Measurements from ENCODE around the gene TTC7B. TPM values are rescaled to one million over a fixed set of nuclear protein-coding genes. Genes with fewer than 3 reads are reported as not detected.

TTC7B gene
- total RNA-seq, 2 experiments from 2014 or later, result 1.2 to 1.3 TPM

- Histone ChIP-seq H3K27ac (ENCODE audit: low read depth in 1 of 2, low read length in 2 of 2) (no peak overlapping the region), H3K4me3 (ENCODE audit: low read length) (no peak overlapping the region), H3K4me1 (ENCODE audit: insufficient read depth, low read length) (no peaks in the 10 kb centered on the region), H3K36me3 (ENCODE audit: insufficient read depth, low read length) (no peaks in the 10 kb centered on the region), H3K9me3 (ENCODE audit: control insufficient read depth in 1 of 2, insufficient read depth in 1 of 2, low read length in 2 of 2) (no peaks in the 10 kb centered on the region), H3K27me3 (ENCODE audit: control insufficient read depth in 1 of 2, insufficient read depth in 2 of 2, low read length in 2 of 2) (no peaks in the 10 kb centered on the region)
- ChIA-PET POLR2A (no interaction called here), CTCF (no interaction called here)
- no peak for DNase-seq
- H3K9me3 Mint-ChIP-seq, result no peaks in the 10 kb centered on the region
- H3K4me3 Mint-ChIP-seq, result no peak overlapping the region
- intact Hi-C loops (cut with DNase I, micrococcal nuclease), result no loop called here
- H3K27me3 Mint-ChIP-seq, result no peaks in the 10 kb centered on the region
- no peaks in the 10 kb centered on the region for H3K36me3 Mint-ChIP-seq (ENCODE audit: low read depth)
- no peak overlapping the region for H3K27ac Mint-ChIP-seq
- no peak for ATAC-seq (ENCODE audit: poor library complexity)
- H3K4me1 Mint-ChIP-seq (ENCODE audit: low read depth), result no peaks in the 10 kb centered on the region
- no peak for TF ChIP-seq CTCF (IDR thresholded peaks at IDR 0.05)
Measured at GRCh38 chr14:90649083-90649482, 167.1 kb downstream of the TTC7B start.

- H3K36me3 ChIP-seq (ENCODE audit: insufficient read depth, low read length), result no peaks in the 10 kb centered on the region
- no peak overlapping the region for H3K27ac ChIP-seq (ENCODE audit: low read depth in 1 of 2, low read length in 2 of 2)
- Mint-ChIP-seq H3K4me1 (ENCODE audit: low read depth) (no peaks in the 10 kb centered on the region), H3K4me3 (no peak overlapping the region), H3K27me3 (no peaks in the 10 kb centered on the region), H3K9me3 (no peaks in the 10 kb centered on the region), H3K36me3 (ENCODE audit: low read depth) (no peaks in the 10 kb centered on the region), H3K27ac (no peak overlapping the region)
- DNase-seq, result no peak
- intact Hi-C loops (cut with DNase I, micrococcal nuclease), result no loop called here
- no peaks in the 10 kb centered on the region for H3K4me1 ChIP-seq (ENCODE audit: insufficient read depth, low read length)
- H3K9me3 ChIP-seq (ENCODE audit: control insufficient read depth in 1 of 2, insufficient read depth in 1 of 2, low read length in 2 of 2), result no peaks in the 10 kb centered on the region
- no peak for TF ChIP-seq CTCF (IDR thresholded peaks at IDR 0.05)
- H3K4me3 ChIP-seq (ENCODE audit: low read length), result no peak overlapping the region
- CTCF ChIA-PET, result no interaction called here
- no peak for ATAC-seq (ENCODE audit: poor library complexity)
- no peaks in the 10 kb centered on the region for H3K27me3 ChIP-seq (ENCODE audit: control insufficient read depth in 1 of 2, insufficient read depth in 2 of 2, low read length in 2 of 2)
- POLR2A ChIA-PET, result no interaction called here
Measured at GRCh38 chr14:90648421-90648820, 167.8 kb downstream of the TTC7B start.

- DNase-seq (no peak), ATAC-seq (ENCODE audit: poor library complexity) (no peak)
- Histone ChIP-seq H3K27ac (ENCODE audit: low read depth in 1 of 2, low read length in 2 of 2) (no peak overlapping the region), H3K4me1 (ENCODE audit: insufficient read depth, low read length) (no peaks in the 10 kb centered on the region), H3K27me3 (ENCODE audit: control insufficient read depth in 1 of 2, insufficient read depth in 2 of 2, low read length in 2 of 2) (no peaks in the 10 kb centered on the region), H3K9me3 (ENCODE audit: control insufficient read depth in 1 of 2, insufficient read depth in 1 of 2, low read length in 2 of 2) (no peaks in the 10 kb centered on the region), H3K36me3 (ENCODE audit: insufficient read depth, low read length) (no peaks in the 10 kb centered on the region), H3K4me3 (ENCODE audit: low read length) (no peak overlapping the region)
- Mint-ChIP-seq H3K27me3 (no peaks in the 10 kb centered on the region), H3K27ac (no peak overlapping the region), H3K4me1 (ENCODE audit: low read depth) (no peaks in the 10 kb centered on the region), H3K9me3 (no peaks in the 10 kb centered on the region), H3K36me3 (ENCODE audit: low read depth) (no peaks in the 10 kb centered on the region), H3K4me3 (no peak overlapping the region)
- intact Hi-C loops (cut with DNase I, micrococcal nuclease), result no loop called here
- POLR2A ChIA-PET, result no interaction called here
- TF ChIP-seq CTCF (IDR thresholded peaks at IDR 0.05), result no peak
- CTCF ChIA-PET, result no interaction called here
Measured at GRCh38 chr14:90647473-90648005, 168.7 kb downstream of the TTC7B start.

Measured in CD4-positive, alpha-beta T cell (primary cell).